Activated T-cell treated with anti-CD3 and anti-CD28 coated beads, Interleukin-2, amount 50 U/mL, for 72 hours (primary cell): Measurements from ENCODE around the gene PGLYRP3. TPM values are rescaled to one million over a fixed set of nuclear protein-coding genes. Genes with fewer than 3 reads are reported as not detected.

ENCODE experiments used
- ATAC-seq, 2 donors: fragments of 150-1000 bp; cut with Tn5 transposase; replicated peaks in 1 of 2; 2 replicates each; pipeline ENCODE4 v1.10.0; 2021; ENCODE audit warnings: moderate library complexity in 2 of 2, mild to moderate bottlenecking in 1 of 2
- DNase-seq, 2 donors: peaks; one replicate each; pipeline ENCODE4 v3.0.0; 2021 to 2022; ENCODE audit warnings: mixed read lengths in 1 of 2
- H3K27ac Mint-ChIP-seq: one replicate; pipeline ENCODE4 v1.8.0; 2022; ENCODE audit warnings: mild to moderate bottlenecking, moderate library complexity, mixed read lengths
- H3K27me3 Mint-ChIP-seq: one replicate; pipeline ENCODE4 v1.8.0; 2022; ENCODE audit warnings: low read depth, mixed read lengths
- H3K36me3 Mint-ChIP-seq, 2 donors: one replicate each; pipeline ENCODE4 v1.8.0; 2022; ENCODE audit warnings: mixed read lengths in 2 of 2, mild to moderate bottlenecking in 1 of 2; ENCODE audit not compliant: insufficient read depth in 2 of 2
- H3K4me1 Mint-ChIP-seq: one replicate; pipeline ENCODE4 v1.8.0; 2022; ENCODE audit warnings: low read depth, mixed read lengths
- H3K4me3 Mint-ChIP-seq, 2 donors: one replicate each; pipeline ENCODE4 v1.8.0; 2022; ENCODE audit warnings: mild to moderate bottlenecking in 2 of 2, mixed read lengths in 2 of 2, moderate library complexity in 2 of 2
- H3K9me3 Mint-ChIP-seq, 2 donors: one replicate each; pipeline ENCODE4 v1.8.0; 2022; ENCODE audit warnings: mixed read lengths in 2 of 2
- total RNA-seq, 2 donors: library from RNA; stranded (reverse); gene quantifications; one replicate each; pipeline ENCODE4 v1.2.3, GENCODE V29; 2022

The PGLYRP3 gene
- not detected for total RNA-seq

DNA sequence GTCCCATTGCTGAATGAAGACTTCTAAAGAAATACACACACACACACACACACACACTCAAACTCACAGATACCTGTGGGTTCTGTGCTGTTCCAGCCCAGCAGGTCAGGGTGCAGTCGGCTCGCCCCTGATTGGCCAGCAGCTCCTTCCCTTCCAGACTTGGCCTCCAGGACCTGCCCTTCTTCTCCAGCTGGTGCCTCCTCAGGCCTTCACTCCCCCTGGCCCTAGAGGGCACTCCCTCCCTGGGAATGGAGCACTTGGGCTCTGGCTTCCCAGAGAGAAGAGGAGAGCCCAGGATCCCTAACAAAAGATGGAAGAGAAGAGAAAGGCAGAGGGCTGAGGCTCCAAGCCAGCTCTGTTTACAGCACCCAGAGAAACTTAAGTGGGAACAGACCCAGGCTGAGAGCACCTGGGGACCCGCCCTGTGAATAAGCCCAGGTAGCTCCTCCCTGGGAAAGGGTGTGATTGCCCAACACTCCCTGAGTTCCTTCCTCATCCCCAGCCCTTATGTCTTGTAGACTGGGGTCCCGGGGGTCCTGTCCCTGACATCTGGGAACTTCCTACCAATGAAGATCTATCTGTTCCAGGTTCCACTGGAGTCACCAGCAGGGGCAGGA lies at the start of gene PGLYRP3:
PGLYRP3 (minus strand) TSS at position 383 of the 617 bp plus-strand sequence. CDS start 2,287 bp downstream, outside the sequence.
- peaks cover 9% of the 10 kb centered on the region for H3K27me3 Mint-ChIP-seq
- H3K27ac Mint-ChIP-seq: no peak within 1 kb of the TSS
- ATAC-seq (no peak), DNase-seq (no peak)
- H3K4me1 Mint-ChIP-seq: no peaks in the 10 kb centered on the region
- H3K9me3 Mint-ChIP-seq: peaks cover 0 to 2% of the 10 kb centered on the region in 2 donors
- H3K36me3 Mint-ChIP-seq: no peaks in the 10 kb centered on the region
- no peak within 1 kb of the TSS for H3K4me3 Mint-ChIP-seq

- Mint-ChIP-seq H3K27ac (no peak overlapping the region), H3K9me3 (no peaks in the 10 kb centered on the region), H3K4me3 (no peak overlapping the region), H3K36me3 (no peaks in the 10 kb centered on the region), H3K27me3 (peaks cover 5% of the 10 kb centered on the region), H3K4me1 (peaks cover 12% of the 10 kb centered on the region)
- ATAC-seq (no peak), DNase-seq (no peak)
Measured at GRCh38 chr1:153362187-153362775, 49.5 kb upstream of the PGLYRP3 start.

DNA sequence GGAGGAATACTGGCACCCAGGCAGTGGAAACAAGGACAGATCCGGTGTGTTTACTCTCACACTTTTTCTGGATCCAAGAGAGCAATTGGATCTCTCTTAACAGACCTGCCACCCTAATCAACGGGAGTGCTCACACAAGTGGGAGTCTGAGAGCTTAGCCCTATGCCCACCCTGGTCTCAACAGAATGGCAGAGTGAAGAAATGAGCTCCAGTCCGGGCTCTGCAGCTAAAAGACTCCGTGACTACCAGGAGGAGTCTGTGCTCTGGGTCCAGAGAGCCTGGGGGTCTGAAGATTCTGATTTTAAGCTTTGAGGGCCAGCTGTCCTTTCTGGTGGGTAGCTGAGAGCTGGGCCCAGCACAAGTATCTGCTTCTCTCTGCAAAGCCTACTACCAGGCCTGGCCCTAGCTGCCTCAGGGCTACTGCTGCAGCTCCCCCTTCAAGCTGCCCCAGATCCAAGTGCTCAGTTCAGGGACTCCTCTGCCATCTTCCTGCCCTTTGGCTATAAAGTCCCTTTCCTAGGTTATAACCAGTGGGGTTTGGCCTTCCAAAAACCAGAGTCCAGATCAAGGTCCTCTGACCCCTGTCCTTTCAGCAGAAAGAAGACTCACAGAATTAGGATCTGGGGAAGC lies 48.8 kb upstream of the PGLYRP3 start:
- peaks cover 14% of the 10 kb centered on the region for H3K4me1 Mint-ChIP-seq
- ATAC-seq (no peak), DNase-seq (no peak)
- H3K4me3 Mint-ChIP-seq: no peak overlapping the region
- H3K36me3 Mint-ChIP-seq: no peaks in the 10 kb centered on the region
- H3K9me3 Mint-ChIP-seq: no peaks in the 10 kb centered on the region
- H3K27ac Mint-ChIP-seq: no peak overlapping the region
- peaks cover 5% of the 10 kb centered on the region for H3K27me3 Mint-ChIP-seq

- no peaks in the 10 kb centered on the region for H3K9me3 Mint-ChIP-seq
- H3K27ac Mint-ChIP-seq: no peak overlapping the region
- peaks cover 1% of the 10 kb centered on the region for H3K27me3 Mint-ChIP-seq
- no peak for ATAC-seq
- H3K36me3 Mint-ChIP-seq: no peaks in the 10 kb centered on the region
- H3K4me1 Mint-ChIP-seq: peaks cover 14% of the 10 kb centered on the region
- H3K4me3 Mint-ChIP-seq: no peak overlapping the region
- DNase-seq: no peak
Measured at GRCh38 chr1:153360592-153361479, 48.1 kb upstream of the PGLYRP3 start.

DNA sequence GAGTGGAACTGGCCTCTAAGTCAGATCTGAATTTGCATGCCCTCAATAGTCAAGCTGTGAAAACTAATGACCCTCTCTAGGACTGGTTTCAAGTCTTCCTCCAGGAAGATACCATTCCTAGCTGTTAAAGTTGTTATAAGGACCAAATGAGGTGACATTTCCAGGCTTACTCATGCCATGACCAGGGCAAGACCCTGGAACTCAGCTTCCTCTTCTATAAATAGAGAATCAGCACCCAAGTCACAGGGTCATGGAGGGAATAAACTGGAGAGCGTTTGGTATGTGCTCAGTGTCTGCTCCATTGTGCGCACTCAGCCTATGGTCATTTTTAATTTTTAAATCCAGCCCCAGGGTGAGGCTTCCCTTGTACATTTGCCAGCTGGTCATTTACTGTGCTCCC lies 47.4 kb upstream of the PGLYRP3 start:
- ATAC-seq: no peak
- no peak overlapping the region for H3K27ac Mint-ChIP-seq
- H3K4me1 Mint-ChIP-seq: peaks cover 14% of the 10 kb centered on the region
- no peaks in the 10 kb centered on the region for H3K36me3 Mint-ChIP-seq
- H3K4me3 Mint-ChIP-seq: no peak overlapping the region
- no peak for DNase-seq
- no peaks in the 10 kb centered on the region for H3K9me3 Mint-ChIP-seq
- no peaks in the 10 kb centered on the region for H3K27me3 Mint-ChIP-seq

DNA sequence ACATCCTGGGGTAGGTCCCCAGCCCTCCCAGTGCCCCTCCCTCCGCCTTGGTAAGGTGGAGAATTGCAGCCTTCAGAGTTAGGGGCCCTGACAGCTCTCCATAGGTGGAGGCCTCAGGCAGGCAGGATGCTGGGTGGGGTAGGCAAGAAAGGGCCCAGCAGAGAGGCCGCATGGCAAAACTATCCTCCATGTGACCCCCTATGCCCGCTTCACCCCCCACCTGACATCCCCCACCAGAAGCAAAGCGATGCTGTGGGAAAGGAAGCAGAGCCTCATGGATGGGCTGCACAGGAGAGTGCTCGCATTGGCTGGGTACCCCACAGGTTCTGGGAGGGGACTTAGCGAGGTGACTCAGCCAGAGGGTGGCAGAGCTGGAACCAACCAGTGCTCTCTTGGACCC lies 46.5 kb upstream of the PGLYRP3 start:
- Mint-ChIP-seq H3K4me3 (no peak overlapping the region), H3K4me1 (peaks cover 14% of the 10 kb centered on the region), H3K9me3 (no peaks in the 10 kb centered on the region), H3K27me3 (no peaks in the 10 kb centered on the region), H3K27ac (no peak overlapping the region), H3K36me3 (no peaks in the 10 kb centered on the region)
- no peak for DNase-seq
- no peak for ATAC-seq

DNA sequence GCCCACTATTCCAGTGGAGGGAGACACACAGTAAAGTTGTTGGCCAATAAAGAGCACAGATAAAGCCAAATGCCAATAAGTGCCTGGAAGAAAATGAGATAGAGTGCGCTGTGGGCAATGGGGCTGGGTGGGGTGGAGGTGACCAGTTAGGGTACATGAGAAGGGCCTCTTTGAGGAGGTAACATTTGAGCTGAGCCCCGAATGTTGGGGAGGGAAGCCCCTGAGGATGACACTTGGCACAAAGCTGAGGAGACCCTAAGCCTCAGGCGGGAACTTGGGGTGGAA lies 45.9 kb upstream of the PGLYRP3 start:
- Mint-ChIP-seq H3K27ac (no peak overlapping the region), H3K4me3 (no peak overlapping the region), H3K36me3 (no peaks in the 10 kb centered on the region), H3K27me3 (no peaks in the 10 kb centered on the region), H3K4me1 (peaks cover 14% of the 10 kb centered on the region), H3K9me3 (no peaks in the 10 kb centered on the region)
- DNase-seq (no peak), ATAC-seq (no peak)

GRCh38 chr1:153357853-153358690 lies 45.3 kb upstream of the PGLYRP3 start, which contains the start of gene S100A9:
TSS of gene S100A9 (plus strand) at chr1:153357854. CDS start at chr1:153358284, 430 bp downstream.
- Mint-ChIP-seq H3K9me3 (no peaks in the 10 kb centered on the region), H3K27ac (no peak within 1 kb of the TSS), H3K27me3 (peaks cover 2% of the 10 kb centered on the region), H3K4me3 (no peak within 1 kb of the TSS), H3K4me1 (peaks cover 14% of the 10 kb centered on the region), H3K36me3 (no peaks in the 10 kb centered on the region)
- DNase-seq (no peak), ATAC-seq (no peak)

- DNase-seq (no peak), ATAC-seq (no peak)
- no peaks in the 10 kb centered on the region for H3K36me3 Mint-ChIP-seq
- H3K27ac Mint-ChIP-seq: no peak overlapping the region
- H3K27me3 Mint-ChIP-seq: peaks cover 7% of the 10 kb centered on the region
- H3K4me1 Mint-ChIP-seq: peaks cover 19% of the 10 kb centered on the region
- no peak overlapping the region for H3K4me3 Mint-ChIP-seq
- no peaks in the 10 kb centered on the region for H3K9me3 Mint-ChIP-seq
Measured at GRCh38 chr1:153357076-153357852, 44.5 kb upstream of the PGLYRP3 start.

GRCh38 chr1:153356392-153357075 lies 43.8 kb upstream of the PGLYRP3 start:
- Mint-ChIP-seq H3K4me3 (no peak overlapping the region), H3K36me3 (no peaks in the 10 kb centered on the region), H3K27ac (no peak overlapping the region), H3K9me3 (no peaks in the 10 kb centered on the region), H3K27me3 (peaks cover 7% of the 10 kb centered on the region), H3K4me1 (peaks cover 19% of the 10 kb centered on the region)
- DNase-seq (no peak), ATAC-seq (no peak)

DNA sequence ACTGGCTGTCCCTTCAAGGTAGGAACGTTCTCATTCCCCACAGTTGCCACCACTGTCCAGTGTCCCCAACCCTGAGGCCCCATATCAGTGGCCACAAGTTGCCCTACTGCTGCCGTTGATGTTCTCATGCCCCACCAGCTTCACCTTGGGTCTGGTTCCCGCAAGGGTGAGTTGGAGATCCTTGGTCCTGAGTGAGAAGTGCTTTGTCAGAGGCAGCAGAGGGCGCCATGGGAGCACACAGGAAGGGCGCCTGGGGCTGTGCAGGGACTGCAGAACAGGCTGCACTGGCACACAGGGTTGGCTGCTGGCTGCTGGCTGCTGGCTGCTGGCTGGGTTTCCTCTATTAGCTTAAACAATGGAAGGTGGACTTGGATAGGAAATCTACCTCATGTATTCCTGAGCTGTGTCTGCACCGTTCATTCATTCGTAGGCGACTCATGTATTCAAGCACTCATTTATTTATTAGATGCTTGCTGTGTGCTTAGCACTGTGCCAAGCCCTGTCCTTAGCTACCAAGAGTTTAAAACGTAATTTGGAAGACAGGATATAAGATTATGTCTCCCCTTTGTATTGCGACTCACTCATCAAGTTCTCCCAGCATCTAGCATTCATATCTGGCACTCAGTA lies 42.8 kb upstream of the PGLYRP3 start:
- ATAC-seq: peak; percentile 82 to 84
- Mint-ChIP-seq H3K4me3 (no peak overlapping the region), H3K9me3 (no peaks in the 10 kb centered on the region)

More for the DNA sequence above, 42.8 kb upstream of the PGLYRP3 start:
- no peaks in the 10 kb centered on the region for H3K36me3 Mint-ChIP-seq
- H3K4me1 Mint-ChIP-seq: peaks cover 19% of the 10 kb centered on the region
- H3K27ac Mint-ChIP-seq: no peak overlapping the region
- DNase-seq: peak; percentile 51 to 65
- peaks cover 7% of the 10 kb centered on the region for H3K27me3 Mint-ChIP-seq
